WTC11 (cell line): ENCODE results near the gene FETUB. TPM values are rescaled to one million over a fixed set of nuclear protein-coding genes. Genes with fewer than 3 reads are reported as not detected.

ENCODE experiments used
- ATAC-seq: fragments of 200-7000 bp; cut with Tn5 transposase; 2 replicates; pipeline ENCODE4 v1.10.0; 2021; ENCODE audit warnings: mild to moderate bottlenecking, moderate library complexity
- CTCF ChIA-PET: fragments of 300-600 bp; sonication (Branson Sonifier 250); formaldehyde crosslinking; loops from one replicate; lab custom pipeline; 2021; ENCODE audit warnings: antibody characterized with exemption; lab: Charles Lee
- POLR2A ChIA-PET: fragments of 350-600 bp; sonication (Branson Sonifier 250); formaldehyde crosslinking; loops from one replicate; lab custom pipeline; 2021; ENCODE audit warnings: antibody characterized with exemption; lab: Charles Lee
- DNase-seq: peaks from one replicate; pipeline ENCODE4 v3.0.0; 2021; ENCODE audit warnings: low spot score
- H3K27ac Mint-ChIP-seq: 2 replicates; pipeline ENCODE4 v1.8.0; 2021; ENCODE audit warnings: mixed read lengths
- H3K27me3 Mint-ChIP-seq: 2 replicates; pipeline ENCODE4 v1.8.0; 2021; ENCODE audit warnings: low read depth, mild to moderate bottlenecking, moderate library complexity, mixed read lengths
- H3K36me3 Mint-ChIP-seq: 2 replicates; pipeline ENCODE4 v1.8.0; 2021; ENCODE audit warnings: mixed read lengths
- H3K4me1 Mint-ChIP-seq: 2 replicates; pipeline ENCODE4 v1.8.0; 2022; ENCODE audit warnings: mixed read lengths
- H3K4me3 Mint-ChIP-seq: 2 replicates; pipeline ENCODE4 v1.8.0; 2021; ENCODE audit warnings: mild to moderate bottlenecking, moderate library complexity, mixed read lengths
- H3K9me3 Mint-ChIP-seq: 2 replicates; pipeline ENCODE4 v1.8.0; 2021; ENCODE audit warnings: mixed read lengths
- ATF6 ChIP-seq: sonication (generic); formaldehyde crosslinking; IDR thresholded peaks from 2 replicates; pipeline ENCODE4 v1.8.1; 2023; ENCODE audit warnings: mild to moderate bottlenecking, missing genetic modification reagents
- CREB1 ChIP-seq: sonication (generic); formaldehyde crosslinking; IDR thresholded peaks from 2 replicates; pipeline ENCODE4 v1.8.0; 2023; ENCODE audit warnings: mild to moderate bottlenecking, missing genetic modification reagents
- ESRRA ChIP-seq: sonication (generic); formaldehyde crosslinking; IDR thresholded peaks from 2 replicates; pipeline ENCODE4 v1.8.1; 2022; ENCODE audit warnings: mild to moderate bottlenecking, missing genetic modification reagents, borderline replicate concordance
- ETV6 ChIP-seq: sonication (generic); formaldehyde crosslinking; IDR thresholded peaks from 2 replicates; pipeline ENCODE4 v1.8.1; 2022; ENCODE audit warnings: mild to moderate bottlenecking, missing genetic modification reagents
- FOXP1 ChIP-seq: sonication (generic); formaldehyde crosslinking; IDR thresholded peaks from 2 replicates; pipeline ENCODE4 v1.8.0; 2022; ENCODE audit warnings: missing genetic modification reagents, mild to moderate bottlenecking, moderate library complexity, borderline replicate concordance
- IRF2 ChIP-seq: sonication (generic); formaldehyde crosslinking; IDR thresholded peaks from 2 replicates; pipeline ENCODE4 v1.8.0; 2022; ENCODE audit warnings: low read depth, missing genetic modification reagents, borderline replicate concordance
- PREB ChIP-seq: sonication (generic); formaldehyde crosslinking; IDR thresholded peaks from 2 replicates; pipeline ENCODE4 v1.8.1; 2022; ENCODE audit warnings: mild to moderate bottlenecking, missing genetic modification reagents, moderate library complexity, borderline replicate concordance
- RELA ChIP-seq: sonication (generic); formaldehyde crosslinking; IDR thresholded peaks from 2 replicates; pipeline ENCODE4 v1.8.1; 2022; ENCODE audit warnings: missing genetic modification reagents, mild to moderate bottlenecking, borderline replicate concordance
- SOX15 ChIP-seq: fragments of 250-450 bp; sonication (Bioruptor Pico); IDR thresholded peaks from 2 replicates; pipeline ENCODE4 v1.9.0; 2021; ENCODE audit warnings: mild to moderate bottlenecking
- TP53 ChIP-seq: sonication (generic); formaldehyde crosslinking; IDR thresholded peaks from 2 replicates; pipeline ENCODE4 v1.8.1; 2023; ENCODE audit warnings: mild to moderate bottlenecking, missing genetic modification reagents
- ZBTB21 ChIP-seq: sonication (generic); formaldehyde crosslinking; IDR thresholded peaks from 2 replicates; pipeline ENCODE4 v1.8.1; 2023; ENCODE audit warnings: mild to moderate bottlenecking, missing genetic modification reagents, borderline replicate concordance
- ZNF232 ChIP-seq: sonication (generic); formaldehyde crosslinking; IDR thresholded peaks from 2 replicates; pipeline ENCODE4 v1.8.0; 2022; ENCODE audit warnings: mild to moderate bottlenecking, missing genetic modification reagents
- ZNF416 ChIP-seq: fragments of 250-450 bp; sonication (Bioruptor Pico); IDR thresholded peaks from 2 replicates; pipeline ENCODE4 v1.9.0; 2021; ENCODE audit warnings: mild to moderate bottlenecking, inconsistent platforms
- ZNF425 ChIP-seq: fragments of 250-450 bp; sonication (Bioruptor Pico); conservative IDR thresholded peaks from 2 replicates; pipeline ENCODE4 v1.9.0; 2021; ENCODE audit warnings: mild to moderate bottlenecking
- total RNA-seq: library from RNA; stranded (reverse); gene quantifications from 3 replicates; pipeline ENCODE4 v1.2.3, GENCODE V29; 2021
- TF ChIP-seq, protein P1 (sequence below): sonication (generic); formaldehyde crosslinking; IDR thresholded peaks from 2 replicates; pipeline ENCODE4 v1.8.1; 2023; ENCODE audit warnings: mild to moderate bottlenecking, missing genetic modification reagents, borderline replicate concordance
- TF ChIP-seq, protein P2 (sequence below): sonication (generic); formaldehyde crosslinking; IDR thresholded peaks from 2 replicates; pipeline ENCODE4 v1.8.1; 2022; ENCODE audit warnings: mild to moderate bottlenecking, moderate library complexity, missing genetic modification reagents
- TF ChIP-seq, protein P3 (sequence below): sonication (generic); formaldehyde crosslinking; IDR thresholded peaks from 2 replicates; pipeline ENCODE4 v1.8.0; 2022; ENCODE audit warnings: mild to moderate bottlenecking, missing genetic modification reagents
- TF ChIP-seq, protein P4 (sequence below): sonication (generic); formaldehyde crosslinking; IDR thresholded peaks from 2 replicates; pipeline ENCODE4 v1.8.0; 2023; ENCODE audit warnings: mild to moderate bottlenecking, missing genetic modification reagents
- TF ChIP-seq, protein P5 (sequence below): sonication (generic); formaldehyde crosslinking; IDR thresholded peaks from 2 replicates; pipeline ENCODE4 v1.8.1; 2023; ENCODE audit warnings: mild to moderate bottlenecking, moderate library complexity, missing genetic modification reagents

The FETUB gene
- total RNA-seq, 1 experiment from 2014 or later: not detected

DNA sequence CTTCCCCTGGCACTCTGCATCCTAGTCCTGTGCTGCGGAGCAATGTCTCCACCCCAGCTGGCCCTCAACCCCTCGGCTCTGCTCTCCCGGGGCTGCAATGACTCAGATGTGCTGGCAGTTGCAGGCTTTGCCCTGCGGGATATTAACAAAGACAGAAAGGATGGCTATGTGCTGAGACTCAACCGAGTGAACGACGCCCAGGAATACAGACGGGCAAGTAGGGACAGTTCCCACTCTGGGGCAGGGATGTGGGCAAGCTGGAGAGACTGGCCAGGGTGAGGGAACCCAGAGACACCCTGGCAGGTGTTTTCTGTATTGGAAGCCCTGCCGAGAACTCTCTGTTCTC lies 247 bp downstream of the FETUB start:
- Mint-ChIP-seq H3K9me3 (peaks cover 5% of the 10 kb centered on the region), H3K27ac (no peak overlapping the region), H3K27me3 (peaks cover 11% of the 10 kb centered on the region), H3K4me3 (no peak overlapping the region), H3K4me1 (peaks cover 34% of the 10 kb centered on the region), H3K36me3 (no peaks in the 10 kb centered on the region)
- DNase-seq (no peak), ATAC-seq (peak; percentile 84)
- ChIA-PET POLR2A (no interaction called here), CTCF (interaction anchor here (1.0 kb wide), 1 partner anchor 25 kb away, joined by 6 read pairs; no protein-coding TSS in a partner anchor)
- TF ChIP-seq IRF2 (CRISPR knock-in tag) (no peak), PREB (CRISPR knock-in tag) (no peak), ZBTB21 (no peak)
- TF ChIP-seq, protein P1, sequence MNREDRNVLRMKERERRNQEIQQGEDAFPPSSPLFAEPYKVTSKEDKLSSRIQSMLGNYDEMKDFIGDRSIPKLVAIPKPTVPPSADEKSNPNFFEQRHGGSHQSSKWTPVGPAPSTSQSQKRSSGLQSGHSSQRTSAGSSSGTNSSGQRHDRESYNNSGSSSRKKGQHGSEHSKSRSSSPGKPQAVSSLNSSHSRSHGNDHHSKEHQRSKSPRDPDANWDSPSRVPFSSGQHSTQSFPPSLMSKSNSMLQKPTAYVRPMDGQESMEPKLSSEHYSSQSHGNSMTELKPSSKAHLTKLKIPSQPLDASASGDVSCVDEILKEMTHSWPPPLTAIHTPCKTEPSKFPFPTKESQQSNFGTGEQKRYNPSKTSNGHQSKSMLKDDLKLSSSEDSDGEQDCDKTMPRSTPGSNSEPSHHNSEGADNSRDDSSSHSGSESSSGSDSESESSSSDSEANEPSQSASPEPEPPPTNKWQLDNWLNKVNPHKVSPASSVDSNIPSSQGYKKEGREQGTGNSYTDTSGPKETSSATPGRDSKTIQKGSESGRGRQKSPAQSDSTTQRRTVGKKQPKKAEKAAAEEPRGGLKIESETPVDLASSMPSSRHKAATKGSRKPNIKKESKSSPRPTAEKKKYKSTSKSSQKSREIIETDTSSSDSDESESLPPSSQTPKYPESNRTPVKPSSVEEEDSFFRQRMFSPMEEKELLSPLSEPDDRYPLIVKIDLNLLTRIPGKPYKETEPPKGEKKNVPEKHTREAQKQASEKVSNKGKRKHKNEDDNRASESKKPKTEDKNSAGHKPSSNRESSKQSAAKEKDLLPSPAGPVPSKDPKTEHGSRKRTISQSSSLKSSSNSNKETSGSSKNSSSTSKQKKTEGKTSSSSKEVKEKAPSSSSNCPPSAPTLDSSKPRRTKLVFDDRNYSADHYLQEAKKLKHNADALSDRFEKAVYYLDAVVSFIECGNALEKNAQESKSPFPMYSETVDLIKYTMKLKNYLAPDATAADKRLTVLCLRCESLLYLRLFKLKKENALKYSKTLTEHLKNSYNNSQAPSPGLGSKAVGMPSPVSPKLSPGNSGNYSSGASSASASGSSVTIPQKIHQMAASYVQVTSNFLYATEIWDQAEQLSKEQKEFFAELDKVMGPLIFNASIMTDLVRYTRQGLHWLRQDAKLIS (CRISPR knock-in tag): no peak

GRCh38 chr3:186640929-186641328 lies 730 bp downstream of the FETUB start:
- Mint-ChIP-seq H3K4me3 (no peak overlapping the region), H3K4me1 (peaks cover 34% of the 10 kb centered on the region), H3K27ac (no peak overlapping the region), H3K36me3 (no peaks in the 10 kb centered on the region), H3K9me3 (peaks cover 5% of the 10 kb centered on the region), H3K27me3 (peaks cover 11% of the 10 kb centered on the region)
- POLR2A ChIA-PET: no interaction called here
- DNase-seq (no peak), ATAC-seq (no peak)
- CTCF ChIA-PET: no interaction called here
- TF ChIP-seq, protein P2, sequence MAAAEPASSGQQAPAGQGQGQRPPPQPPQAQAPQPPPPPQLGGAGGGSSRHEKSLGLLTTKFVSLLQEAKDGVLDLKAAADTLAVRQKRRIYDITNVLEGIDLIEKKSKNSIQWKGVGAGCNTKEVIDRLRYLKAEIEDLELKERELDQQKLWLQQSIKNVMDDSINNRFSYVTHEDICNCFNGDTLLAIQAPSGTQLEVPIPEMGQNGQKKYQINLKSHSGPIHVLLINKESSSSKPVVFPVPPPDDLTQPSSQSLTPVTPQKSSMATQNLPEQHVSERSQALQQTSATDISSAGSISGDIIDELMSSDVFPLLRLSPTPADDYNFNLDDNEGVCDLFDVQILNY (CRISPR knock-in tag): no peak
- TF ChIP-seq FOXP1 (CRISPR knock-in tag) (no peak), RELA (CRISPR knock-in tag) (no peak), ATF6 (no peak), ZNF425 (CRISPR knock-in tag) (no peak), ZNF232 (no peak), ESRRA (CRISPR knock-in tag) (no peak), CREB1 (CRISPR knock-in tag) (no peak), ZNF416 (no peak), TP53 (CRISPR knock-in tag) (no peak), ETV6 (no peak), SOX15 (CRISPR knock-in tag) (no peak), ZBTB21 (no peak)
- TF ChIP-seq, protein P3, sequence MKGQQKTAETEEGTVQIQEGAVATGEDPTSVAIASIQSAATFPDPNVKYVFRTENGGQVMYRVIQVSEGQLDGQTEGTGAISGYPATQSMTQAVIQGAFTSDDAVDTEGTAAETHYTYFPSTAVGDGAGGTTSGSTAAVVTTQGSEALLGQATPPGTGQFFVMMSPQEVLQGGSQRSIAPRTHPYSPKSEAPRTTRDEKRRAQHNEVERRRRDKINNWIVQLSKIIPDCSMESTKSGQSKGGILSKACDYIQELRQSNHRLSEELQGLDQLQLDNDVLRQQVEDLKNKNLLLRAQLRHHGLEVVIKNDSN (CRISPR knock-in tag): no peak
- TF ChIP-seq, protein P4, sequence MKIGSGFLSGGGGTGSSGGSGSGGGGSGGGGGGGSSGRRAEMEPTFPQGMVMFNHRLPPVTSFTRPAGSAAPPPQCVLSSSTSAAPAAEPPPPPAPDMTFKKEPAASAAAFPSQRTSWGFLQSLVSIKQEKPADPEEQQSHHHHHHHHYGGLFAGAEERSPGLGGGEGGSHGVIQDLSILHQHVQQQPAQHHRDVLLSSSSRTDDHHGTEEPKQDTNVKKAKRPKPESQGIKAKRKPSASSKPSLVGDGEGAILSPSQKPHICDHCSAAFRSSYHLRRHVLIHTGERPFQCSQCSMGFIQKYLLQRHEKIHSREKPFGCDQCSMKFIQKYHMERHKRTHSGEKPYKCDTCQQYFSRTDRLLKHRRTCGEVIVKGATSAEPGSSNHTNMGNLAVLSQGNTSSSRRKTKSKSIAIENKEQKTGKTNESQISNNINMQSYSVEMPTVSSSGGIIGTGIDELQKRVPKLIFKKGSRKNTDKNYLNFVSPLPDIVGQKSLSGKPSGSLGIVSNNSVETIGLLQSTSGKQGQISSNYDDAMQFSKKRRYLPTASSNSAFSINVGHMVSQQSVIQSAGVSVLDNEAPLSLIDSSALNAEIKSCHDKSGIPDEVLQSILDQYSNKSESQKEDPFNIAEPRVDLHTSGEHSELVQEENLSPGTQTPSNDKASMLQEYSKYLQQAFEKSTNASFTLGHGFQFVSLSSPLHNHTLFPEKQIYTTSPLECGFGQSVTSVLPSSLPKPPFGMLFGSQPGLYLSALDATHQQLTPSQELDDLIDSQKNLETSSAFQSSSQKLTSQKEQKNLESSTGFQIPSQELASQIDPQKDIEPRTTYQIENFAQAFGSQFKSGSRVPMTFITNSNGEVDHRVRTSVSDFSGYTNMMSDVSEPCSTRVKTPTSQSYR: no peak
- TF ChIP-seq, protein P5, sequence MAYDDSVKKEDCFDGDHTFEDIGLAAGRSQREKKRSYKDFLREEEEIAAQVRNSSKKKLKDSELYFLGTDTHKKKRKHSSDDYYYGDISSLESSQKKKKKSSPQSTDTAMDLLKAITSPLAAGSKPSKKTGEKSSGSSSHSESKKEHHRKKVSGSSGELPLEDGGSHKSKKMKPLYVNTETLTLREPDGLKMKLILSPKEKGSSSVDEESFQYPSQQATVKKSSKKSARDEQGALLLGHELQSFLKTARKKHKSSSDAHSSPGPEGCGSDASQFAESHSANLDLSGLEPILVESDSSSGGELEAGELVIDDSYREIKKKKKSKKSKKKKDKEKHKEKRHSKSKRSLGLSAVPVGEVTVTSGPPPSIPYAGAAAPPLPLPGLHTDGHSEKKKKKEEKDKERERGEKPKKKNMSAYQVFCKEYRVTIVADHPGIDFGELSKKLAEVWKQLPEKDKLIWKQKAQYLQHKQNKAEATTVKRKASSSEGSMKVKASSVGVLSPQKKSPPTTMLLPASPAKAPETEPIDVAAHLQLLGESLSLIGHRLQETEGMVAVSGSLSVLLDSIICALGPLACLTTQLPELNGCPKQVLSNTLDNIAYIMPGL (CRISPR knock-in tag): no peak
